ENCODE data around the gene HTATSF1.

GRCh38 chrX:136452614-136453013 is 44.8 kb upstream of the HTATSF1 start:
- TF ChIP-seq CTCF (conservative IDR thresholded peaks at IDR 0.05) (no peak), ZFX (IDR thresholded peaks at IDR 0.05) (no peak)
